HepG2 (cell line): ENCODE measurements around the gene DLG2. TPM values are rescaled to one million over a fixed set of nuclear protein-coding genes. Genes with fewer than 3 reads are reported as not detected.

Experiments
- ARID4A ChIP-seq: sonication (generic); formaldehyde crosslinking; IDR thresholded peaks from 2 replicates; pipeline ENCODE4 v1.5.0; 2020; ENCODE audit warnings: mild to moderate bottlenecking, missing genetic modification reagents, borderline replicate concordance
- DZIP1 ChIP-seq: sonication (generic); formaldehyde crosslinking; IDR thresholded peaks from 2 replicates; pipeline ENCODE4 v1.5.0; 2020; ENCODE audit warnings: mild to moderate bottlenecking, missing genetic modification reagents
- EED ChIP-seq: sonication (generic); formaldehyde crosslinking; IDR thresholded peaks from 2 replicates; pipeline ENCODE4 v1.5.0; 2020; ENCODE audit warnings: mild to moderate bottlenecking, missing genetic modification reagents
- HDAC6 ChIP-seq: fragments of 200-600 bp; sonication (generic); IDR thresholded peaks from 2 replicates; pipeline ENCODE4 v1.7.0; 2017; ENCODE audit warnings: mild to moderate bottlenecking, antibody characterized with exemption, low read length, low read depth
- HNF4G ChIP-seq, 2 experiments: sonication (generic) in 1 of 2; formaldehyde crosslinking in 1 of 2; IDR thresholded peaks; 2 replicates each; pipeline versions ENCODE4 v1.4.0 to v1.6.1; 2011 to 2020; ENCODE audit warnings: borderline replicate concordance in 2 of 2, low read depth in 2 of 2, mild to moderate bottlenecking in 2 of 2, low read length in 1 of 2, missing genetic modification reagents in 1 of 2, moderate library complexity in 1 of 2
- IRF1 ChIP-seq: sonication (generic); formaldehyde crosslinking; IDR thresholded peaks from 2 replicates; pipeline ENCODE4 v1.4.0; 2020; ENCODE audit warnings: low read depth, mild to moderate bottlenecking, missing genetic modification reagents
- NONO ChIP-seq, 2 experiments: fragments of 450-650 bp in 1 of 2; sonication (generic) in 1 of 2; formaldehyde crosslinking in 1 of 2; IDR thresholded peaks in 1 of 2; conservative IDR thresholded peaks in 1 of 2; 2 replicates each; pipeline versions ENCODE4 v1.6.1 to v1.8.0; 2017 to 2022; ENCODE audit warnings: mild to moderate bottlenecking in 1 of 2, missing genetic modification reagents in 1 of 2, moderate library complexity in 1 of 2
- PRMT3 ChIP-seq: sonication (generic); formaldehyde crosslinking; IDR thresholded peaks from 2 replicates; pipeline ENCODE4 v1.8.1; 2022; ENCODE audit warnings: low read depth, mild to moderate bottlenecking, moderate library complexity, missing genetic modification reagents, borderline replicate concordance
- SMYD3 ChIP-seq: sonication (generic); formaldehyde crosslinking; IDR thresholded peaks from 2 replicates; pipeline ENCODE4 v1.8.1; 2023; ENCODE audit warnings: mild to moderate bottlenecking, missing genetic modification reagents
- SOX13 ChIP-seq, 3 experiments: fragments of 450-650 bp in 1 of 3; sonication (generic) in 1 of 3; formaldehyde crosslinking in 1 of 3; IDR thresholded peaks in 2 of 3; conservative IDR thresholded peaks in 1 of 3; 2 replicates each; pipeline versions ENCODE4 v1.5.0 to v1.6.1; 2016 to 2020; ENCODE audit warnings: antibody characterized with exemption in 1 of 3, mild to moderate bottlenecking in 1 of 3, missing compliant biosample characterization in 1 of 3, missing genetic modification reagents in 1 of 3, moderate library complexity in 1 of 3
- TAF15 ChIP-seq: fragments of 200-400 bp; formaldehyde crosslinking; IDR thresholded peaks from one replicate; pipeline ENCODE4 v1.6.1; 2018; ENCODE audit warnings: mild to moderate bottlenecking, low read depth, low read length; ENCODE audit not compliant: poor library complexity, severe bottlenecking
- TFDP2 ChIP-seq: sonication (generic); formaldehyde crosslinking; IDR thresholded peaks from 2 replicates; pipeline ENCODE4 v1.4.0; 2020; ENCODE audit warnings: missing genetic modification reagents
- XRCC5 ChIP-seq: fragments of 200-400 bp; formaldehyde crosslinking; optimal IDR thresholded peaks from 2 replicates; pipeline ENCODE3; 2017; ENCODE audit warnings: mild to moderate bottlenecking, low read length
- ZBTB38 ChIP-seq: sonication (generic); formaldehyde crosslinking; IDR thresholded peaks from 2 replicates; pipeline ENCODE4 v1.5.1; 2020; ENCODE audit warnings: mild to moderate bottlenecking, missing genetic modification reagents
- ZFP36 ChIP-seq: fragments of 150-350 bp; IDR thresholded peaks from 2 replicates; pipeline ENCODE4 v1.6.1; 2018; ENCODE audit warnings: borderline replicate concordance, low read length, low read depth; ENCODE audit not compliant: partially characterized antibody
- ZMYM3 ChIP-seq: sonication (generic); formaldehyde crosslinking; IDR thresholded peaks from 2 replicates; pipeline ENCODE4 v1.5.1; 2020; ENCODE audit warnings: mild to moderate bottlenecking, missing genetic modification reagents
- ZNF446 ChIP-seq: sonication (generic); formaldehyde crosslinking; IDR thresholded peaks from 2 replicates; pipeline ENCODE4 v1.5.0; 2020; ENCODE audit warnings: mild to moderate bottlenecking, missing genetic modification reagents
- polyA plus RNA-seq, 8 experiments: library from polyadenylated mRNA; depleted of rRNA in 3 of 8; stranded (reverse) in 7 of 8; unstranded in 1 of 8; fragments of >200 nt; fragmentation: Illumina TruSeq in 4 of 8; extraction: Trizol in 4 of 8; gene quantifications; 2 replicates each; pipeline versions ENCODE4 v1.2.1 to v1.2.3, GENCODE V29; 2011 to 2016; ENCODE audit warnings: low read depth in 4 of 8, missing spikeins in 1 of 8, mixed read lengths in 1 of 8; ENCODE audit not compliant: insufficient read depth in 1 of 8
- total RNA-seq, 5 experiments: library from RNA; depleted of rRNA; stranded (reverse); fragments of >200 nt; fragmentation: Illumina TruSeq; extraction: Trizol; gene quantifications; 2 replicates each; pipeline ENCODE4 v1.2.3, GENCODE V29; 2016; ENCODE audit warnings: low read depth in 1 of 5

The DLG2 gene
- total and polyA plus RNA-seq, 2 of the 13 experiments (the other 11 are each of a cell fraction or from before 2014, with no cell fraction given), result 0.46 to 1.0 TPM

GRCh38 chr11:85663753-85664614 lies 36.8 kb upstream of the DLG2 start (continued):
- TF ChIP-seq ZMYM3 (CRISPR knock-in tag), result no peak
- TF ChIP-seq NONO (IDR thresholded peaks at IDR 0.05), result no peak
- TF ChIP-seq NONO (CRISPR knock-in tag; conservative IDR thresholded peaks at IDR 0.05), result 0 out of 2 replicates have a peak, but pooled peaks have one; percentile 9
- peak; percentile 75; the same call in 1 of the 2 replicates for TF ChIP-seq EED (CRISPR knock-in tag)
- TF ChIP-seq PRMT3 (CRISPR knock-in tag), result 0 out of 2 replicates have a peak, but pooled peaks have one; percentile 27
- no peak for TF ChIP-seq ZBTB38 (CRISPR knock-in tag)
- no peak for TF ChIP-seq TAF15
- TF ChIP-seq ZNF446 (CRISPR knock-in tag), result peak; percentile 7; the same call in 1 of the 2 replicates
- no peak for TF ChIP-seq IRF1
- no peak for TF ChIP-seq TFDP2 (CRISPR knock-in tag)
- no peak for TF ChIP-seq SOX13 (IDR thresholded peaks at IDR 0.05)
- TF ChIP-seq SOX13 (CRISPR knock-in tag; conservative IDR thresholded peaks at IDR 0.05 in 1 of 2, IDR thresholded peaks at IDR 0.05 in 1 of 2), result no peak
- TF ChIP-seq SMYD3, result no peak; the same call in 1 of the 2 replicates
- no peak for TF ChIP-seq HDAC6
- no peak; the same call in 1 of the 2 replicates for TF ChIP-seq ARID4A (CRISPR knock-in tag)
- TF ChIP-seq DZIP1 (CRISPR knock-in tag), result peak; percentile 64; the same call in 1 of the 2 replicates
- peak; percentile 1 for TF ChIP-seq XRCC5
- no peak for TF ChIP-seq ZFP36
- TF ChIP-seq HNF4G (IDR thresholded peaks at IDR 0.05; ENCODE audit: borderline replicate concordance, low read depth, low read length), result no peak
- TF ChIP-seq HNF4G (CRISPR knock-in tag; IDR thresholded peaks at IDR 0.05; ENCODE audit: borderline replicate concordance, low read depth), result no peak
